ENCODE results near the gene PLEKHA8.

PLEKHA8 gene

DNA sequence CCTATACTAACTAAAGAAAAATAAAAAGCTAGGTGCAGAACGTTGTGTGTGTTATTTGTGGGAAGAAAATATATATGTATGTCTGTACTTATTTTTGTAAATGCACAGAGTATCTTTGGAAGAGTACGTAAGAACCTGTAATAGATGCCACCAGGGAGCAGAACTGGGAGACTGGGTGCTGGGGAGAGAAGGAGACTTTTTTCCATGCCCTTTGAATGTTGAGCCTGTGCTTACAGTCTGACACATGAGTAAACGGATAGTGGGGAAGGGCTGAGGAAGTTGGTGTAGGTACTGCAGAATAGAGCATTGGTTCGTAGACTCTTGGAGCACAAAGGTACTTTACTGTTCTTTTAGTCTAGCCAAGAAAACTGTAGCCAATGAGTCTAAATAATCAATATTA, 37.3 kb upstream of the PLEKHA8 start:
- Histone ChIP-seq H3K79me2 (ENCODE audit: control insufficient read depth, low read length) (peaks cover 40% of the 10 kb centered on the region), H3K27ac (ENCODE audit: low read depth, low read length) (no peak overlapping the region)

DNA sequence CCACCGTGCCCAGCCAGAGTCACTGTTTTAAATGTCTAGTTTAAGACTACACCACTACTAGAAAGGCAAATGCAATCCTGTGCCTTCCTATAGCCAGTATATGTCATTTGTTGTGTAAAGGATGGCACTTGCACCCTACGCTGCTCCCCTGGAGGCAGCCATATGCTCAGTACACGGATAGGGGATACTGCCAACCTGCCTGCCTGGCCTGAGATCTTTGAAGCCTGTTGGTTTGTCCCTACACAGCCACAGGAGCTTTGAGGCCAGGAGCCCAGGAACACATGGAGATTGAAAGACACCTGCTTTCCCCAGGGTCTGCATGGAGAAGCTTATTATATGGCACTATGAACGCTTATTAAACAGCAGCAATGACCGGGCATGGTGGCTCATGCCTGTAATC, 36.3 kb upstream of the PLEKHA8 start:
- Histone ChIP-seq H3F3A (ENCODE audit: control insufficient read depth, insufficient read depth) (peaks cover 21% of the 10 kb centered on the region), H3K9me3 (ENCODE audit: control insufficient read depth, insufficient read depth, low read length) (peaks cover 7% of the 10 kb centered on the region; the same call in 1 of the 2 replicates), H3K36me3 (ENCODE audit: control insufficient read depth, low read length) (no peaks in the 10 kb centered on the region), H3K27me3 (ENCODE audit: control insufficient read depth, low read length) (no peaks in the 10 kb centered on the region), H3K79me2 (ENCODE audit: control insufficient read depth, low read length) (peaks cover 32% of the 10 kb centered on the region), H3K4me1 (ENCODE audit: control insufficient read depth, low read length) (peaks cover 26% of the 10 kb centered on the region), H4K20me1 (ENCODE audit: control insufficient read depth, insufficient read depth, low read depth, low read length) (no peaks in the 10 kb centered on the region), H3K4me3 (ENCODE audit: low read length) (no peak overlapping the region), H3K9me2 (replicated peaks; ENCODE audit: control insufficient read depth, low read length) (no peaks in the 10 kb centered on the region), H3K4me2 (ENCODE audit: low read length) (no peak overlapping the region), H3K27ac (ENCODE audit: low read depth, low read length) (no peak overlapping the region)
- TF ChIP-seq, protein P1, sequence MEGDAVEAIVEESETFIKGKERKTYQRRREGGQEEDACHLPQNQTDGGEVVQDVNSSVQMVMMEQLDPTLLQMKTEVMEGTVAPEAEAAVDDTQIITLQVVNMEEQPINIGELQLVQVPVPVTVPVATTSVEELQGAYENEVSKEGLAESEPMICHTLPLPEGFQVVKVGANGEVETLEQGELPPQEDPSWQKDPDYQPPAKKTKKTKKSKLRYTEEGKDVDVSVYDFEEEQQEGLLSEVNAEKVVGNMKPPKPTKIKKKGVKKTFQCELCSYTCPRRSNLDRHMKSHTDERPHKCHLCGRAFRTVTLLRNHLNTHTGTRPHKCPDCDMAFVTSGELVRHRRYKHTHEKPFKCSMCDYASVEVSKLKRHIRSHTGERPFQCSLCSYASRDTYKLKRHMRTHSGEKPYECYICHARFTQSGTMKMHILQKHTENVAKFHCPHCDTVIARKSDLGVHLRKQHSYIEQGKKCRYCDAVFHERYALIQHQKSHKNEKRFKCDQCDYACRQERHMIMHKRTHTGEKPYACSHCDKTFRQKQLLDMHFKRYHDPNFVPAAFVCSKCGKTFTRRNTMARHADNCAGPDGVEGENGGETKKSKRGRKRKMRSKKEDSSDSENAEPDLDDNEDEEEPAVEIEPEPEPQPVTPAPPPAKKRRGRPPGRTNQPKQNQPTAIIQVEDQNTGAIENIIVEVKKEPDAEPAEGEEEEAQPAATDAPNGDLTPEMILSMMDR (IDR thresholded peaks at IDR 0.05; ENCODE audit: low read depth, low read length, poor library complexity, severe bottlenecking): no peak
- no peak for TF ChIP-seq EZH2phosphoT487 (IDR thresholded peaks at IDR 0.05; ENCODE audit: borderline replicate concordance, low read length)

More for the DNA sequence above, 37.3 kb upstream of the PLEKHA8 start:
- Histone ChIP-seq H3K4me3 (ENCODE audit: low read length) (no peak overlapping the region), H4K20me1 (ENCODE audit: control insufficient read depth, insufficient read depth, low read depth, low read length) (no peaks in the 10 kb centered on the region), H3K36me3 (ENCODE audit: control insufficient read depth, low read length) (no peaks in the 10 kb centered on the region), H3K9me2 (replicated peaks; ENCODE audit: control insufficient read depth, low read length) (no peaks in the 10 kb centered on the region), H3K4me1 (ENCODE audit: control insufficient read depth, low read length) (peaks cover 35% of the 10 kb centered on the region), H3F3A (ENCODE audit: control insufficient read depth, insufficient read depth) (peaks cover 28% of the 10 kb centered on the region), H3K9me3 (ENCODE audit: control insufficient read depth, insufficient read depth, low read length) (0 out of 2 replicates have a peak, but pooled peaks cover 3% of the 10 kb centered on the region), H3K27me3 (ENCODE audit: control insufficient read depth, low read length) (no peaks in the 10 kb centered on the region), H3K4me2 (ENCODE audit: low read length) (no peak overlapping the region)
- TF ChIP-seq, protein P1 (IDR thresholded peaks at IDR 0.05; ENCODE audit: low read depth, low read length, poor library complexity, severe bottlenecking): no peak
- TF ChIP-seq EZH2phosphoT487 (IDR thresholded peaks at IDR 0.05; ENCODE audit: borderline replicate concordance, low read length): no peak

DNA sequence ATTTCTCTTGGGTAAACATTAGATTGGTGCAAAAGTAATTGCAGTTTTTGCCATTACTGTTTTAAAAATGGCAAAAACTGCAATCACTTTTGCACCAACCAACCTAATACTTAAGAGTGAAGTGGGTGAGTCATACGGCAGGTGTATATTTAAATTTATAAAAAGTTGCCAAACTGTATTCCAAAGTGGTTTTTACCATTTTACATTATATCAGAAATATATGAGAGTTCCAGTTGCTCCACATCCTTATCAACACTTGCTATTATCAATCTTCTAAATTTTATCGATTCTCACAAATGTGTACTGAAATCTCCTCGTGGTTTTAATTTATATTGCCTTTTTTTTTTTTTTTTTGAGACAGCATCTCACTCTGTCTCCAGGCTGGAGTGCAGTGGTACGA, 35.1 kb upstream of the PLEKHA8 start:
- TF ChIP-seq EZH2phosphoT487 (IDR thresholded peaks at IDR 0.05; ENCODE audit: borderline replicate concordance, low read length): no peak
- TF ChIP-seq, protein P1 (IDR thresholded peaks at IDR 0.05; ENCODE audit: low read depth, low read length, poor library complexity, severe bottlenecking): no peak
- Histone ChIP-seq H3K9me3 (ENCODE audit: control insufficient read depth, insufficient read depth, low read length) (peaks cover 7% of the 10 kb centered on the region; the same call in 1 of the 2 replicates), H3K36me3 (ENCODE audit: control insufficient read depth, low read length) (no peaks in the 10 kb centered on the region), H4K20me1 (ENCODE audit: control insufficient read depth, insufficient read depth, low read depth, low read length) (no peaks in the 10 kb centered on the region), H3K27ac (ENCODE audit: low read depth, low read length) (no peak overlapping the region), H3K4me3 (ENCODE audit: low read length) (no peak overlapping the region), H3K79me2 (ENCODE audit: control insufficient read depth, low read length) (peaks cover 20% of the 10 kb centered on the region), H3K4me1 (ENCODE audit: control insufficient read depth, low read length) (peaks cover 14% of the 10 kb centered on the region), H3F3A (ENCODE audit: control insufficient read depth, insufficient read depth) (peaks cover 9% of the 10 kb centered on the region), H3K9me2 (replicated peaks; ENCODE audit: control insufficient read depth, low read length) (no peaks in the 10 kb centered on the region), H3K4me2 (ENCODE audit: low read length) (no peak overlapping the region), H3K27me3 (ENCODE audit: control insufficient read depth, low read length) (no peaks in the 10 kb centered on the region)

All from DOHH2 (cell line).